T-cell (primary cell): ENCODE measurements around the gene ARHGEF33. TPM values are rescaled to one million over a fixed set of nuclear protein-coding genes. Genes with fewer than 3 reads are reported as not detected.

Experiments used
- ATAC-seq, 4 experiments: fragments of 200-7000 bp in 3 of 4; fragments of 150-1000 bp in 1 of 4; cut with Tn5 transposase; replicated peaks in 1 of 4; 1 replicate in 3 of 4; 2 replicates in 1 of 4; pipeline ENCODE4 v1.10.0; 2021; ENCODE audit warnings: moderate library complexity in 3 of 4, mild to moderate bottlenecking in 2 of 4, moderate number of reproducible peaks in 1 of 4
- CTCF ChIA-PET, 2 donors: fragments of 300-600 bp; sonication (Branson Sonifier 250); formaldehyde crosslinking; loops; one replicate each; lab custom pipeline; 2022; ENCODE audit warnings: antibody characterized with exemption in 2 of 2; lab: Charles Lee
- POLR2A ChIA-PET, 2 donors: fragments of 300-600 bp; sonication (Branson Sonifier 250); formaldehyde crosslinking; loops; one replicate each; lab custom pipeline; 2022; ENCODE audit warnings: antibody characterized with exemption in 2 of 2; lab: Charles Lee
- DNase-seq, 35 experiments: peaks; one replicate each; pipeline versions ENCODE4 v3.0.0 to v3.0.0-alpha.2; 2013 to 2023
- H3K27ac ChIP-seq: one replicate; pipeline ENCODE4 v1.5.1; 2013; ENCODE audit warnings: low read length
- H3K27me3 ChIP-seq, 2 experiments: replicated peaks in 1 of 2; 1 replicate in 1 of 2; 2 replicates in 1 of 2; pipeline versions ENCODE4 v1.6.1 to v1.7.0; 2013; ENCODE audit warnings: low read length in 1 of 2, mixed read lengths in 1 of 2; ENCODE audit not compliant: control insufficient read depth in 2 of 2, insufficient read depth in 2 of 2; ENCODE audit errors: extremely low read depth in 1 of 2
- H3K36me3 ChIP-seq, 2 donors: 1 replicate in 1 of 2; 2 replicates in 1 of 2; pipeline versions ENCODE4 v1.6.1 to v1.7.0; 2013; ENCODE audit warnings: low read length in 1 of 2; ENCODE audit not compliant: control insufficient read depth in 2 of 2, insufficient read depth in 1 of 2; ENCODE audit errors: extremely low read depth in 1 of 2
- H3K4me1 ChIP-seq, 2 experiments: 1 replicate in 1 of 2; 2 replicates in 1 of 2; pipeline versions ENCODE4 v1.6.1 to v1.7.0; 2013; ENCODE audit warnings: low read length in 2 of 2, mixed read lengths in 1 of 2; ENCODE audit not compliant: insufficient read depth in 2 of 2, control insufficient read depth in 1 of 2; ENCODE audit errors: extremely low read depth in 1 of 2
- H3K4me3 ChIP-seq, 2 donors: 1 replicate in 1 of 2; 2 replicates in 1 of 2; pipeline versions ENCODE4 v1.5.1 to v1.7.0; 2013; ENCODE audit warnings: mild to moderate bottlenecking in 2 of 2, low read length in 1 of 2, moderate library complexity in 1 of 2; ENCODE audit not compliant: control insufficient read depth in 1 of 2; ENCODE audit errors: extremely low read depth in 1 of 2
- H3K9me3 ChIP-seq: 2 replicates; pipeline ENCODE4 v1.7.0; 2013
- H3K27ac Mint-ChIP-seq, 2 donors: one replicate each; pipeline ENCODE4 v1.8.0; 2020 to 2021; ENCODE audit warnings: mild to moderate bottlenecking in 2 of 2, mixed read lengths in 2 of 2
- H3K27me3 Mint-ChIP-seq, 2 donors: one replicate each; pipeline ENCODE4 v1.8.0; 2021 to 2022; ENCODE audit warnings: mixed read lengths in 2 of 2
- H3K36me3 Mint-ChIP-seq: one replicate; pipeline ENCODE4 v1.8.0; 2021; ENCODE audit warnings: mixed read lengths
- H3K4me1 Mint-ChIP-seq, 3 donors: one replicate each; pipeline ENCODE4 v1.8.0; 2020 to 2022; ENCODE audit warnings: mixed read lengths in 3 of 3, mild to moderate bottlenecking in 1 of 3
- H3K4me3 Mint-ChIP-seq, 3 donors: one replicate each; pipeline ENCODE4 v1.8.0; 2020 to 2022; ENCODE audit warnings: mild to moderate bottlenecking in 3 of 3, mixed read lengths in 3 of 3, moderate library complexity in 3 of 3
- H3K9me3 Mint-ChIP-seq, 3 donors: one replicate each; pipeline ENCODE4 v1.8.0; 2020 to 2022; ENCODE audit warnings: mixed read lengths in 3 of 3
- WGBS: methylation state at CpG from one replicate; pipeline ENCODE4 v1.1.5; 2013; ENCODE audit warnings: missing lambda C conversion rate; ENCODE audit not compliant: insufficient coverage; 5-methylcytosine and 5-hydroxymethylcytosine counted together
- total RNA-seq, 35 experiments: library from RNA in 6 of 35; stranded (reverse) in 6 of 35; fragments of 120-200 nt in 1 of 35; gene quantifications; one replicate each; pipeline versions ENCODE4 v1.2.1 to v1.2.4 and lab custom pipeline; 2013 to 2026

The ARHGEF33 gene
- total RNA-seq, 5 donors from 2014 or later (not counting 1 experiment from before 2014, with no cell fraction given), result 0.15 to 0.26 (median 0.16) TPM; not detected in 2

DNA sequence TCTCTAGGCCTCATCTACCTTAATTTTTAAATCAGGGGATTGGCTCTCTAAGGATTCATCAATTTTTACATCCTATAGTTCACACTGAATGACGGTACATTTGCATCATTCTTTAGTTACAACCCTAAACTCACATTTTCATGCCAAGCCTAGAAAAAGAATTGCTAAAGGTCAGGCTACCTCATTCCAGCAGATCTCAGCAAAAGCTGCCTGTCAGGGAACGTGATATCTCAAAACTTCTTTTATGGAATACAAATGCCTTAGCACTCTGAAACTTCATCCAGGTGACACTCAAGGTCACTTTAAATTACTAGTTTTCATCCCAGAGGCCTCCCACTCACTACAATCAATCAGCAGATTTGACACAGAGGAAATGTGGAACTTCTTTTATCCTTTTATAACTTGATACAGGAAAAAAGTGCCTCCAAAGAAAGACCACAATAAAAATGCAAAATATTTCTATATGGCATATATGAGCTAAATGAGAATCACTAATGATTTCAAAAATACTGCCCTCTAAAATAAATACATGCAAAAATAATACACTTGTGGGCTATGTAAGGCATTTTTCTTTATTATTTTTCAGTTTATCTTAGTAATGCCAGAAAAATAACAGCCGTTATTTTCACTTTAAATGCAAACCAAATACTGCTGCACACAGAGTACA lies 91.5 kb downstream of the ARHGEF33 start:
- H3K36me3 Mint-ChIP-seq, result peaks cover 27% of the 10 kb centered on the region
- H3K27me3 Mint-ChIP-seq, result no peaks in the 10 kb centered on the region
- no peaks in the 10 kb centered on the region for H3K9me3 ChIP-seq
- ATAC-seq (no peak), DNase-seq (no peak)
- no peaks in the 10 kb centered on the region for H3K4me1 ChIP-seq
- no peaks in the 10 kb centered on the region for H3K9me3 Mint-ChIP-seq
- ChIA-PET CTCF (no interaction called here), POLR2A (interaction anchor here in 1 of 2 donors (0.6 kb wide), 1 partner anchor 17 kb away, joined by 4 read pairs; no protein-coding TSS in a partner anchor)
- H3K4me1 Mint-ChIP-seq, result no peaks in the 10 kb centered on the region
- H3K27ac Mint-ChIP-seq, result no peak overlapping the region
- H3K27me3 ChIP-seq, result no peaks in the 10 kb centered on the region
- no peak overlapping the region for H3K27ac ChIP-seq
- peaks cover 0 to 14% of the 10 kb centered on the region in 2 donors for H3K36me3 ChIP-seq
- H3K4me3 Mint-ChIP-seq, result no peak overlapping the region
- no peak overlapping the region for H3K4me3 ChIP-seq
- 94% methylated on average over 2 of the region's 3 CpGs for WGBS

DNA sequence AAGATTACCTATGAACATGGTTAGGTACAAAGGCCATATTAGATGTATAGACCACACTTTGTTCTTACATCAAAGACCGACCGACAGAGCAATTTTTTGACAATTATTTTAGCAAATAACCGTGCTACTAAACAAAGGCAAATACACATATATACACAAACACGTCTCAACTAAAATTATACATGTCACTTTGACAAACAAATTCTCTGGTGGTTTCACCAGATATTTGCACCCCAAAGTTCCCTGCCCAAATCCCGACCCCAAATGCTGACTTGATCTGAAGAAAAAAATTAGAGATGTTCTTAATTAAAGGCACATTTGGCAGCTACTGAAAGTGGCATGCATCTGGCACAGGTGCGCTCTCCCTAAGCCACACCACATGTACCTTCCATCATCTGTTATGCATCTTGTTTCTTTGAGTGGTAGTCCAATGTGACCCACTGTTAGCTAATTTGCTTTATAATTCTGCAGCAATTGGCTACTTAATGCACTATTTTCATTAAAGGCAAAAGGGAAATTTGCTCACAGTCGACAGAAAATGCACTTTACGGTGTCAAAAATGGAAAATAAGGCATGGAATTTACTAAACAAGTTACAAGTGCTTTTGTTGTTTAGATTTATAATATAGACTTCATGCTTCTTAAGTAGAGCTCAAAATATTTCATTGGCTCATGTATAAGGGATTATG lies 92.1 kb downstream of the ARHGEF33 start:
- no peaks in the 10 kb centered on the region for H3K4me1 ChIP-seq
- H3K36me3 ChIP-seq, result peaks cover 0 to 19% of the 10 kb centered on the region in 2 donors
- H3K27ac Mint-ChIP-seq, result no peak overlapping the region
- H3K4me3 ChIP-seq, result no peak overlapping the region
- no peak for ATAC-seq
- H3K4me3 Mint-ChIP-seq, result no peak overlapping the region
- ChIA-PET CTCF (no interaction called here), POLR2A (interaction anchor here in 1 of 2 donors (0.5 kb wide), 1 partner anchor 130 kb away, joined by 7 read pairs; no protein-coding TSS in a partner anchor)
- no peaks in the 10 kb centered on the region for H3K9me3 Mint-ChIP-seq
- no peaks in the 10 kb centered on the region for H3K9me3 ChIP-seq
- whole genome bisulfite sequencing, result 93% methylated on average over 3 of the region's 8 CpGs
- no peak for DNase-seq
- no peaks in the 10 kb centered on the region for H3K27me3 ChIP-seq
- H3K27me3 Mint-ChIP-seq, result no peaks in the 10 kb centered on the region
- no peaks in the 10 kb centered on the region for H3K4me1 Mint-ChIP-seq
- H3K36me3 Mint-ChIP-seq, result peaks cover 27% of the 10 kb centered on the region
- H3K27ac ChIP-seq, result no peak overlapping the region

DNA sequence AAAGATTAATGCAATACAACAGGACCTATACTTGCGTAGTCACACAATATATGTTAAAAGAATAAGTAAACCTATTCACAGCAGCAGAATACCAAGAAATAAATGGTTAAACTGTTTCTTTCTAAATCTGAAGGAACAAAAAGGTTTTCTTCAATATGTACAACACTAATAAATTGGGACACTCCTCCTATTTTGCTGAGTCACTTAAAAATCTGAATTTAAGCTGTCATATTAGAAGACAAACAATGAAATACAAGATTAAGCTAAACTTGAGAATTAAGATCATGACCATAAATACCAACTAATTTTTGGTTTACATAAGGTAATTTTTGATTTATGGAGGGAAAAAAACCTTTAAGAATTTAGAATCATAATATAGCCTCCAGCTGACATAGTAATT lies 92.8 kb downstream of the ARHGEF33 start:
- ChIA-PET POLR2A (interaction anchor here in 1 of 2 donors (0.5 kb wide), 1 partner anchor 129 kb away, joined by 7 read pairs; no protein-coding TSS in a partner anchor), CTCF (no interaction called here)
- ATAC-seq, result no peak

DNA sequence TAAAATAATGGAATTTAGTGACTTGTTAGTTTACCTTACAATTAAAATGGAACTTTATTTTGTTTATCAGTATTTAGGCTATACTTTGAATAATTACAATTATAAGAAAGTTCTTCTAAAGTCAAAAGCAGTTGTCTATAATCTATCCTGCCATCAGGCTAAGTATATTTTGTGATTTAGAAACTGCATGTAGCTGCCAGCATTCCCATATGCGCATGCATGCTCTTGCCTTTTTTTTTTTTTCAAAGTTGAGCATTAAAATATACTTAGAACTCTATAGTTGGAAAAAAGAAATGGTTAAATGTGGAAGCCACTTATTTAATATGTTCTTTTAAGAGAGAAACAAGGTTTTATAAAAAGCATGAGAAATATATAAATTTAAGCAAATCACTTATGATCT lies 99.0 kb downstream of the ARHGEF33 start:
- Histone ChIP-seq H3K36me3 (peaks cover 7 to 56% of the 10 kb centered on the region in 2 donors), H3K27me3 (no peaks in the 10 kb centered on the region), H3K4me1 (no peaks in the 10 kb centered on the region), H3K4me3 (no peak overlapping the region), H3K27ac (no peak overlapping the region), H3K9me3 (no peaks in the 10 kb centered on the region)
- Mint-ChIP-seq H3K4me3 (no peak overlapping the region), H3K27ac (no peak overlapping the region), H3K4me1 (peaks cover 0 to 6% (median 5%) of the 10 kb centered on the region in 3 donors), H3K36me3 (peaks cover 45% of the 10 kb centered on the region), H3K27me3 (no peaks in the 10 kb centered on the region), H3K9me3 (no peaks in the 10 kb centered on the region)
- ATAC-seq, result no peak
- CTCF ChIA-PET, result interaction anchor here (0.6 to 0.8 kb wide), 2 partner anchors 41 to 1797 kb away, joined by 3 to 5 read pairs; no protein-coding TSS in a partner anchor
- DNase-seq, result no peak
- WGBS, result no CpG with 5 or more reads among the region's 1 CpG
- POLR2A ChIA-PET, result interaction anchor here in 1 of 2 donors (0.6 kb wide), 1 partner anchor 1802 kb away, joined by 6 read pairs; no protein-coding TSS in a partner anchor

More for the DNA sequence above, 92.8 kb downstream of the ARHGEF33 start:
- H3K4me1 ChIP-seq, result no peaks in the 10 kb centered on the region
- WGBS, result no CpG with 5 or more reads among the region's 1 CpG
- Mint-ChIP-seq H3K27ac (peak overlapping the region in 1 of 2 donors; percentile 12), H3K4me1 (no peaks in the 10 kb centered on the region), H3K4me3 (no peak overlapping the region), H3K27me3 (no peaks in the 10 kb centered on the region), H3K9me3 (no peaks in the 10 kb centered on the region), H3K36me3 (peaks cover 32% of the 10 kb centered on the region)
- H3K4me3 ChIP-seq, result no peak overlapping the region
- H3K9me3 ChIP-seq, result no peaks in the 10 kb centered on the region
- H3K27ac ChIP-seq, result no peak overlapping the region
- H3K36me3 ChIP-seq, result peaks cover 0 to 24% of the 10 kb centered on the region in 2 donors
- H3K27me3 ChIP-seq, result no peaks in the 10 kb centered on the region
- no peak for DNase-seq

DNA sequence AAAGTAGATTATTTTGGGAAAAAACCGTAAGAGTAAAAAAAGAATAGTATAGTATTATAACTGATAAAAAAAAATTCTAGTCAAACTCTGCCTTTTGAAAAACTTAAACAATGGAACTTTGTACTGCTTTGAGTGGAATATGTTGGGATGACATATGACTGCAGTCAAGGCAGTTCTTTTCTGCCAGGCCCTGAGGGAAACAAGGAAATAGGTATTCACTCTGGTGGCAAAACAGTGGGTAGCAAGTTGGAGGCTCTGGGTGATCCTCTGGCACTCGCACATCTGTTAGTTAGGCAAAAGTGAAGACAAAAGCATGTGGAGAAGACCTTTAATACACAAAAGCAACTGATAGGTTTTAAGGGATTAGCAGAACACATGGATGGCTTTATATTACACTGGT lies 102.2 kb downstream of the ARHGEF33 start:
- POLR2A ChIA-PET, result no interaction called here

DNA sequence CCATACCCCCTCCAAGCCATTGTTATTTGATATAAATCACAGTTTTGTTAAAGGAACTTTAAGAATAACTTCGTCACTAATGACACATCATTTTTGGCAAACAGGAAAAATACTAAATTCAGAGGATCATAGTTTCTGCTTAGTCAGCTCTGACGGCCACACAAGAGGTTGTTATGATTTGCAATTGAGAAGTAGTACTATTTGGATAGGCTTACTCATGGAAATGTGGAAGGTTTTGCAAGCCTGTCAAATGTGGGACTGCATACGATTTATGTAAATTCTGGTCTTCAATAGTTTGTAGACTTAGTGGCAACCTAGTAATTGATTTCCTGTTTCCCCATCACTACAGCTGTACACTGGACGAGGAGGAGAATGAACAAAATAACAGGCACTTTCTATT lies 108.1 kb downstream of the ARHGEF33 start:
- Histone ChIP-seq H3K36me3 (peaks cover 9 to 71% of the 10 kb centered on the region in 2 donors), H3K4me1 (no peaks in the 10 kb centered on the region), H3K9me3 (no peaks in the 10 kb centered on the region), H3K27me3 (no peaks in the 10 kb centered on the region), H3K4me3 (no peak overlapping the region), H3K27ac (no peak overlapping the region)
- POLR2A ChIA-PET, result interaction anchor here in 1 of 2 donors (0.7 kb wide), 1 partner anchor 441 kb away, joined by 3 read pairs; no protein-coding TSS in a partner anchor
- ATAC-seq (no peak), DNase-seq (no peak)
- H3K27ac Mint-ChIP-seq, result no peak overlapping the region
- peaks cover 61% of the 10 kb centered on the region for H3K36me3 Mint-ChIP-seq
- 86% methylated on average over 1 of the region's 4 CpGs for WGBS
- CTCF ChIA-PET, result no interaction called here
- no peak overlapping the region for H3K4me3 Mint-ChIP-seq
- H3K9me3 Mint-ChIP-seq, result no peaks in the 10 kb centered on the region
- H3K4me1 Mint-ChIP-seq, result peaks cover 0 to 12% (median 6%) of the 10 kb centered on the region in 3 donors
- H3K27me3 Mint-ChIP-seq, result no peaks in the 10 kb centered on the region

More for the DNA sequence above, 102.2 kb downstream of the ARHGEF33 start:
- H3K36me3 ChIP-seq, result peaks cover 10 to 50% of the 10 kb centered on the region in 2 donors
- no peak for ATAC-seq
- Mint-ChIP-seq H3K27ac (no peak overlapping the region), H3K27me3 (no peaks in the 10 kb centered on the region), H3K4me3 (no peak overlapping the region), H3K36me3 (peaks cover 42% of the 10 kb centered on the region), H3K9me3 (no peaks in the 10 kb centered on the region), H3K4me1 (peaks cover 0 to 16% (median 11%) of the 10 kb centered on the region in 3 donors)
- WGBS, result 100% methylated on average over 1 of the region's 2 CpGs
- H3K4me1 ChIP-seq, result no peaks in the 10 kb centered on the region
- no peak overlapping the region for H3K27ac ChIP-seq
- H3K9me3 ChIP-seq, result no peaks in the 10 kb centered on the region
- CTCF ChIA-PET, result no interaction called here
- no peaks in the 10 kb centered on the region for H3K27me3 ChIP-seq
- no peak overlapping the region for H3K4me3 ChIP-seq
- DNase-seq, result no peak
